GM23248 (cell line): ENCODE results near the gene IGF2BP3. TPM values are rescaled to one million over a fixed set of nuclear protein-coding genes. Genes with fewer than 3 reads are reported as not detected.
"Not testable (repeated sequence)": the region's sequence is repeated elsewhere in the genome, so short reads cannot be mapped to it uniquely, and the experiment has no call there.

Source experiments
- DNase-seq: peaks from one replicate; pipeline ENCODE4 v3.0.0-alpha.2; 2015
- H2AFZ ChIP-seq: fragments of 200-600 bp; sonication (generic); 2 replicates; pipeline ENCODE4 v1.6.1; 2016; ENCODE audit warnings: antibody characterized with exemption
- H3F3A ChIP-seq: fragments of 200-600 bp; sonication (generic); 2 replicates; pipeline ENCODE4 v1.6.1; 2016; ENCODE audit warnings: mild to moderate bottlenecking, antibody characterized with exemption, mixed run types; ENCODE audit not compliant: insufficient read depth
- H3K27ac ChIP-seq: fragments of 200-600 bp; sonication (generic); 2 replicates; pipeline ENCODE4 v1.5.1; 2016; ENCODE audit warnings: mild to moderate bottlenecking
- H3K27me3 ChIP-seq: fragments of 200-600 bp; sonication (generic); replicated peaks from 2 replicates; pipeline ENCODE4 v1.6.1; 2016; ENCODE audit warnings: mild to moderate bottlenecking; ENCODE audit not compliant: insufficient read depth
- H3K36me3 ChIP-seq: fragments of 200-600 bp; sonication (generic); 2 replicates; pipeline ENCODE4 v1.6.1; 2016; ENCODE audit warnings: low read depth, mild to moderate bottlenecking
- H3K4me1 ChIP-seq: fragments of 200-600 bp; sonication (generic); 2 replicates; pipeline ENCODE4 v1.6.1; 2016; ENCODE audit warnings: mild to moderate bottlenecking; ENCODE audit not compliant: insufficient read depth
- H3K4me2 ChIP-seq: fragments of 200-600 bp; sonication (generic); one replicate; pipeline ENCODE4 v1.6.1; 2016; ENCODE audit warnings: mild to moderate bottlenecking; ENCODE audit not compliant: unreplicated experiment
- H3K4me3 ChIP-seq: fragments of 200-600 bp; sonication (generic); 2 replicates; pipeline ENCODE4 v1.5.1; 2016; ENCODE audit warnings: mild to moderate bottlenecking
- H3K79me2 ChIP-seq: fragments of 200-600 bp; sonication (generic); 2 replicates; pipeline ENCODE4 v1.6.1; 2016; ENCODE audit warnings: mild to moderate bottlenecking; ENCODE audit not compliant: insufficient read depth
- H3K9ac ChIP-seq: fragments of 200-600 bp; sonication (generic); 2 replicates; pipeline ENCODE4 v1.6.1; 2016; ENCODE audit warnings: mild to moderate bottlenecking
- H3K9me2 ChIP-seq: fragments of 200-600 bp; sonication (generic); 2 replicates; pipeline ENCODE4 v1.6.1; 2016; ENCODE audit warnings: mixed run types, mild to moderate bottlenecking, moderate library complexity; ENCODE audit not compliant: insufficient read depth
- H3K9me3 ChIP-seq: fragments of 200-600 bp; sonication (generic); one replicate; pipeline ENCODE4 v1.6.1; 2017; ENCODE audit warnings: low read depth
- H4K20me1 ChIP-seq: fragments of 200-600 bp; sonication (generic); 2 replicates; pipeline ENCODE4 v1.6.0; 2016; ENCODE audit not compliant: insufficient read depth
- EZH2 ChIP-seq: fragments of 200-600 bp; sonication (generic); IDR thresholded peaks from 2 replicates; pipeline ENCODE4 v1.6.1; 2018; ENCODE audit warnings: antibody characterized with exemption, mild to moderate bottlenecking; ENCODE audit not compliant: insufficient read depth, poor library complexity, severe bottlenecking
- EZH2phosphoT487 ChIP-seq: fragments of 200-600 bp; sonication (generic); IDR thresholded peaks from 2 replicates; pipeline ENCODE4 v1.6.1; 2018; ENCODE audit warnings: antibody characterized with exemption, moderate library complexity, mild to moderate bottlenecking, low read depth; ENCODE audit not compliant: insufficient read depth
- WGBS, 2 experiments: methylation state at CpG; one replicate each; pipeline ENCODE4 v1.1.6; 2015 to 2017; ENCODE audit warnings: low lambda C conversion rate in 2 of 2, low coverage in 1 of 2; ENCODE audit errors: missing lambda C conversion rate in 2 of 2; 5-methylcytosine and 5-hydroxymethylcytosine counted together
- in situ Hi-C: fragments of 300-500 bp; cut with MboI; formaldehyde crosslinking; loops from 2 replicates; pipeline ENCODE4 v1.15.0; 2020
- polyA plus RNA-seq: library from polyadenylated mRNA; unstranded; fragments of >200 nt; fragmentation: Nextera tagmentation; extraction: Ambion mirVana; gene quantifications from 2 replicates; pipeline ENCODE4 v1.2.1, GENCODE V29; 2016
- total RNA-seq: library from RNA; depleted of rRNA; stranded (reverse); fragments of >200 nt; shearing (Covaris generic); gene quantifications from 2 replicates; pipeline ENCODE4 v1.2.3, GENCODE V29; 2014

IGF2BP3 gene
- total and polyA plus RNA-seq, 2 experiments from 2014 or later, result 7.6 to 18.2 TPM

DNA sequence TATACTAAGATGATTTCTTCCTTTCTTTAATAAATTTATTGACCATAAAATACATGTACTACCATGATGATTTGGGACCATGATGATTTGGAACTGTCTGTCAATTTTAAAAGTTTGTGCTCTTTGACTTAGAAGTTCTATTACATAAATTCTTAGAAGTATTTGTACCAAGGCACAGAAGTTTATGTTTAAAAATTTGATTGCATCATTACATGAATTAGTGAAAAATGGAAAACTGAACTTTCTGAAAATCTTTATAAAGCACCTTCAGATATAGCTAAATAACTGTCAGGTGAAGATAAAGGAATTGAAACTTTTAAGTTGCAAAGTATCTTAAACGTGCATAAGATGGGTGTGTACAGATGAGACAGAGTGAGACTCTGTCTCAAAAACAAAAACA is 139.2 kb downstream of the IGF2BP3 start:
- H3K4me3 ChIP-seq, result no peak overlapping the region
- H3K27me3 ChIP-seq, result no peaks in the 10 kb centered on the region
- no peaks in the 10 kb centered on the region for H3K9me2 ChIP-seq
- H3K4me2 ChIP-seq, result no peak overlapping the region
- no peak overlapping the region for H3K9ac ChIP-seq
- peaks cover 15% of the 10 kb centered on the region; the same call in 1 of the 2 replicates for H3K79me2 ChIP-seq
- H2AFZ ChIP-seq, result no peak overlapping the region
- H3K9me3 ChIP-seq, result no peaks in the 10 kb centered on the region
- peaks cover 38% of the 10 kb centered on the region for H3F3A ChIP-seq
- H4K20me1 ChIP-seq, result no peaks in the 10 kb centered on the region
- WGBS, 2 experiments, result 97 to 100% methylated on average over 1 of the region's 1 CpG
- DNase-seq, result no peak
- no peak for TF ChIP-seq EZH2
- TF ChIP-seq EZH2phosphoT487, result no peak
- H3K27ac ChIP-seq, result no peak overlapping the region
- peaks cover 37% of the 10 kb centered on the region for H3K4me1 ChIP-seq
- H3K36me3 ChIP-seq, result 0 out of 2 replicates have a peak, but pooled peaks cover 5% of the 10 kb centered on the region
- in situ Hi-C loops, result no loop called here

DNA sequence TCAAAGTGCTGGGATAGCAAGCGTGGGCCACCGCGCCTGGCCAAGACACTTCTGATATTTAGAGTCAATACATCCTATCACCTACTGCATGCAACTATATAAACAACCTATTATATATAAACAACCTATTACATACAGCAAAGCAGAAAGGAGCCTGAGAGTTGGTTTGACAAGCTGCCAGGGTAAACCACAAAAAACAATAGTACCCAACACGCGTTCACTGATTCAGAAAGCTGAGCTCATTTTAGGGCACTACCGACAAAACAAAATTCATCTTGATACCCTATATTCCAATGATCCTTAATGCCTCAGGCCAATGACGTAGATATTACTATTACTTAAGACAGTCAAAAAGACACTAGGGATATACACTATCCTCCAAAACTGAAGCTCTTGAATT is 154.9 kb downstream of the IGF2BP3 start:
- TF ChIP-seq EZH2 (no peak), EZH2phosphoT487 (no peak)
- Histone ChIP-seq H3F3A (peaks cover 29% of the 10 kb centered on the region), H4K20me1 (no peaks in the 10 kb centered on the region), H3K4me1 (no peaks in the 10 kb centered on the region), H3K9me3 (no peaks in the 10 kb centered on the region), H3K36me3 (peaks cover 38% of the 10 kb centered on the region), H3K27me3 (no peaks in the 10 kb centered on the region), H3K4me3 (no peak overlapping the region), H3K4me2 (no peak overlapping the region), H3K9ac (no peak overlapping the region), H3K79me2 (no peaks in the 10 kb centered on the region), H3K27ac (no peak overlapping the region), H2AFZ (no peak overlapping the region), H3K9me2 (no peaks in the 10 kb centered on the region)
- DNase-seq, result no peak
- 83 to 87% methylated on average over 7 of the region's 7 CpGs for WGBS, 2 experiments
- in situ Hi-C loops, result no loop called here

DNA sequence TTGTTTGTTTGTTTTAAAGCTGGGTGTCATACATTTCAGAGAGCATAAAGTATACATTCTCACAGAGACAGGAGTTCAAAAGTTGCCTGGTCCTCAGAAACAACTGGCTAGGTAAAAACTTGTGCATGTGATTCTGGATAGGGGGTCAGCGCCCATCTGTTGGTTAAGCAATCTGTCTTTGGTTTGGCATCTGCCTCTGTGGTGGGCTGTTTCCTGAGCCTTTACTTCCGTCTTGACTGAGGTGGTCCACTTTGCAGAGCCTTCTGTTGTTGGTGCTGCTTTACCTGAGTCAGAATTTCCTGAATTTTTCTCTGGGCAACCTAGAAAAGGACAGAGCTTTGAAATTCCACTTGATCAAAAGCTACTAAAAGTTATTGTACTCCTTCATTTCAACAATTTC is 158.2 kb downstream of the IGF2BP3 start:
- H3K9ac ChIP-seq, in situ Hi-C loops, H3K4me3 ChIP-seq, DNase-seq, H3K9me3 ChIP-seq, H3K27me3 ChIP-seq, H3K27ac ChIP-seq, H3K9me2 ChIP-seq, H3K4me2 ChIP-seq, H2AFZ ChIP-seq, H4K20me1 ChIP-seq, H3K4me1 ChIP-seq: not testable (repeated sequence)
- Histone ChIP-seq H3K36me3 (peaks cover 45% of the 10 kb centered on the region), H3K79me2 (peaks cover 30% of the 10 kb centered on the region), H3F3A (peaks cover 41% of the 10 kb centered on the region)
- 93 to 97% methylated on average over 2 of the region's 2 CpGs for WGBS, 2 experiments

DNA sequence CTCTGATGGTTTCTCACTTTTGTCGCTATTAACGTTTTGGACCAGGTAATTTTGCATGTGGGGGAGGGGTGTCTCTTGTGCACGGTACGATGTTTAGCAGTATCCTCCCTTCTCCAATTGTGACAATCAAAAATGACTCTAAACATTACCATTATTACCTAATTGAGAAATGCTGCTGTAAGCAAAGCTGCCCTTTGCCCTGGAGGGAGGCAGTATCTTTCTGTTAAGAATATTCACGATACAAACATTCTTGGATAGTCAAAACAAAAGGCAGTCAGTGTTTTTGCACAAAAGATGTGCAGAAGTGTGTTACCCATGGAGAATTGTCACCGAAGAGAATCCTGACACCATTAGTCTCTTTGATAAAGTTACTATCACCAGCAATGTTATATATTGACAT is 161.5 kb downstream of the IGF2BP3 start:
- Histone ChIP-seq H3K36me3 (peaks cover 43% of the 10 kb centered on the region), H3K27ac (no peak overlapping the region), H3K9me3 (no peaks in the 10 kb centered on the region), H3K9ac (no peak overlapping the region), H3K4me2 (no peak overlapping the region), H3K27me3 (no peaks in the 10 kb centered on the region), H3K4me1 (no peaks in the 10 kb centered on the region), H3K9me2 (no peaks in the 10 kb centered on the region), H2AFZ (no peak overlapping the region), H3K4me3 (no peak overlapping the region), H4K20me1 (peaks cover 5% of the 10 kb centered on the region; the same call in 1 of the 2 replicates), H3K79me2 (peaks cover 64% of the 10 kb centered on the region), H3F3A (peaks cover 43% of the 10 kb centered on the region)
- in situ Hi-C loops, result no loop called here
- no peak for DNase-seq
- no peak for TF ChIP-seq EZH2phosphoT487
- TF ChIP-seq EZH2, result no peak
- 94% methylated on average over 6 of the region's 6 CpGs for WGBS, 2 experiments

DNA sequence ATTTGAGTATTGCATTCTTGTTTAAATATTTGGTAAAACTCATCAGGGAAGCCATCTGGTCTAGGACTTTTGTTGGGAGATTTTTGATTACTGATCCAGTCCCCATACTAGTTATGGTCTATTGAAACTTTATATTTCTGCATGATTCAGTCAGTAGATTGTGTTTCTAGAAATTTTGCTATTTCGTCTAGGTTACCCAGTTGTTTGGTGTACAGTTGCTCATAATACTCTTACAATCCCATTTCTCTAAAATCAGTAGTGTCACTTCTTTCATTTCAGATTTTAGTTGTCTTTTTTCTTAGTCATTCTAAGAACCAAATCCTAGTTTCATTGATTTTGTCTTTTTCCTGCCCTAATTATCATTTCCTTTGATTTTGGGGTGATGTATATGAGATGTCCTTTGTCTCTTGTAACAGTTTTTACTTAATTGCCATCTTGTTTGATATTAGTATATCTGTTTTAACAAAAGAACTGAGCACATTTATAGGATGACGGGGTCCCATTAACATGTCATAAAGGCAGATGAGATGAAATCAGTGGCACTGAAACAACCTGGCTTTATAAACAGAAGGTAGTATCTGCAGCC is 163.3 kb downstream of the IGF2BP3 start:
- H2AFZ ChIP-seq, result no peak overlapping the region
- H3K36me3 ChIP-seq, result peaks cover 49% of the 10 kb centered on the region
- H3K9me2 ChIP-seq, result no peaks in the 10 kb centered on the region
- H3K4me1 ChIP-seq, result no peaks in the 10 kb centered on the region
- H3K79me2 ChIP-seq, result peaks cover 82% of the 10 kb centered on the region
- in situ Hi-C loops, result no loop called here
- H4K20me1 ChIP-seq, result peaks cover 5% of the 10 kb centered on the region; the same call in 1 of the 2 replicates
- no peak overlapping the region for H3K4me2 ChIP-seq
- 96 to 99% methylated on average over 2 of the region's 2 CpGs for WGBS, 2 experiments
- H3K27me3 ChIP-seq, result no peaks in the 10 kb centered on the region
- no peaks in the 10 kb centered on the region for H3K9me3 ChIP-seq
- TF ChIP-seq EZH2phosphoT487, result no peak
- TF ChIP-seq EZH2, result no peak
- H3K4me3 ChIP-seq, result no peak overlapping the region
- H3F3A ChIP-seq, result peaks cover 31% of the 10 kb centered on the region
- no peak overlapping the region for H3K27ac ChIP-seq
- DNase-seq, result no peak
- no peak overlapping the region for H3K9ac ChIP-seq
